ELF-1 (cell line): ENCODE results near the gene SEL1L.
"Not testable (repeated sequence)": the region's sequence is repeated elsewhere in the genome, so short reads cannot be mapped to it uniquely, and the experiment has no call there.

Experiments
- DNase-seq: peaks from one replicate; pipeline ENCODE4 v3.0.0-alpha.2; 2016; ENCODE audit warnings: low read depth, low spot score

Gene SEL1L

DNA sequence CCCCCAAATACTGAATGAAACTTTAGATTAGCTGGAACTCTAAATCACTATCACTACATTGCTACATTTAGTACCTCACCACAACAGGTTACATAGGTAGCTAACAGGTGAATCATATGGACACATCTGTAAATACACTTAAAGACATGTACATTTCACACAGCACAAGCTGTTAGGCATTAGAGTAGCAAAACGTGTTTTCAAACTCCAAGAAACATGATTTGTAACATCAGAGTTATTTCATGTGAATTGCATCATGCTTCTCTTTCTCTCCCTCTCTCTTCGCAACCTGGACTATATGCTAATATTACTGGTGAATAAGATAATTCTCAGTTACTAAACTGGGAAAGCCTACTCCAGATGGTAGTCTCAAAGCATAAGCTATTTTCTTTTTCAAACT, 4.3 kb downstream of the SEL1L start:
- no peak for DNase-seq

DNA sequence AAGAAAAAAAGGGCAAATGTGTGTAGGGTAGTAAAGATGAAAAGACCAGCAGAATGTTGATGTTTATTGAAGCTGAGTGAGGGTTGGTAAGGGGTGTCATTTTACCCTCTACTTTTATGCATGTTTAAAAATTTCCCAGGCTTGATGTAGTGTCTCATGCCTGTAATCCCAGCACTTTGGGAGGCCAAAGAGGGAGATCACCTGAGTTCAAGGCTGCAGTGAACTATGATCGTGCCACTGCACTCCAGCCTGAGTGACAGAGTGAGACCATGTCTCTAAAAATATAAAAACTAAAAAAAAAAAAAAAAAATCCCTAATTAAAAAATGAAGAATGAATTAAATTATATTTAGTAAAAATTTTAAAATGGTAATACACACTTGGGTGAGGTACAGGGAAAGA, 8.5 kb downstream of the SEL1L start:
- no peak for DNase-seq

DNA sequence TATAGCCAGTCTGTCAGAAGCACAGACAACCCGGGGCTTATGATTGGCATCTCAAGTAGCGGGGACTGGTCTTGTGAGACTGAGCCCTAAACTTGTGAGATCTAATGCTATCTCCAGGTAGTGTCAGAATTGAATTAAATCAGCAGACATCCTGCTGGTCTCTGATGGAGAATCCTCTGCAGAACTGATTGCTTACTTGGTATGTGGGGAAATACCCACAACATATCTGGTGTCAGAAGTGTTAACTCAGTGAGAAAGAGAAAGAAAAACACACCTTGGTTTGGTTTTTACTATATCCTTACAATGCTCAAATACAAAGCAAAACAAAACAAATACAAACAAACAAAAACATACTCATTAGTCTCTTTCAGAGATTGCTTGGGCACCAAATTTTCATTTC, 10.0 kb downstream of the SEL1L start:
- DNase-seq = no peak

DNA sequence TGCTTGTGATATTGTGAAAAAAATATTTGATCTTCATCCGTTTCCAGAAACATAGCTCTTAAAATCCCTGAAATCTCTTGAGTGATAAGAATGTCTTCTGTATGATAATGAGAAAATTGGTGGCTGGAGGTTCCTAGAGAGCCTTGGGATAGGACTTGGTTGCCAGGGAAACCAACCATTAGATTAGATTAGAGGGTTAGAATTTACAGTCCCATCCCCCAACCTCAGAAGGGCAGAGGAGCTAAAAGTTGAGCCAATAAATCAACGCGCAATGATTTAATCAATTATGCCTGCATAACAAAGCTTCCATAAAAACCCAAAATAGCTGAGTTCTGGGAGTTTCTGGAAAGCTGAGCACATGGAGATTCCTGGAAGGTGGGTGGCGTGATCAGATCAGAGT, 10.6 kb downstream of the SEL1L start:
- no peak for DNase-seq

DNA sequence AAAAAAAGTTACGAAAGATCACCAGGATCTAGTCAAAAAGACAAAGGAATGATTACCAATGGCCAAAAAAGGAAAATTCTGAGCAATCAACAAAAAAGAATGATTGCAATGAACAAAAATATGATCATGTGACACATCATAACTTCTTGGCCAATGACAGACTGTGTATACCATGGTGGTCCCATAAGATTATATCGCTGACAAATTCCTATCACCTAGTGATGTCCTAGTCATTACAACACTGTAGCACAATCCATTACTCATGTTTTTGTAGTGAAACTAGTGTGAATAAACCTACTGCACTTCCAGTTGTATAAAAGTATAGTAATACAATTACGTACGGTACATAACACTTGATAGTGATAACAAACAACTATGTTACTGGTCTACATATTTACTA, 12.3 kb downstream of the SEL1L start:
- DNase-seq = no peak

DNA sequence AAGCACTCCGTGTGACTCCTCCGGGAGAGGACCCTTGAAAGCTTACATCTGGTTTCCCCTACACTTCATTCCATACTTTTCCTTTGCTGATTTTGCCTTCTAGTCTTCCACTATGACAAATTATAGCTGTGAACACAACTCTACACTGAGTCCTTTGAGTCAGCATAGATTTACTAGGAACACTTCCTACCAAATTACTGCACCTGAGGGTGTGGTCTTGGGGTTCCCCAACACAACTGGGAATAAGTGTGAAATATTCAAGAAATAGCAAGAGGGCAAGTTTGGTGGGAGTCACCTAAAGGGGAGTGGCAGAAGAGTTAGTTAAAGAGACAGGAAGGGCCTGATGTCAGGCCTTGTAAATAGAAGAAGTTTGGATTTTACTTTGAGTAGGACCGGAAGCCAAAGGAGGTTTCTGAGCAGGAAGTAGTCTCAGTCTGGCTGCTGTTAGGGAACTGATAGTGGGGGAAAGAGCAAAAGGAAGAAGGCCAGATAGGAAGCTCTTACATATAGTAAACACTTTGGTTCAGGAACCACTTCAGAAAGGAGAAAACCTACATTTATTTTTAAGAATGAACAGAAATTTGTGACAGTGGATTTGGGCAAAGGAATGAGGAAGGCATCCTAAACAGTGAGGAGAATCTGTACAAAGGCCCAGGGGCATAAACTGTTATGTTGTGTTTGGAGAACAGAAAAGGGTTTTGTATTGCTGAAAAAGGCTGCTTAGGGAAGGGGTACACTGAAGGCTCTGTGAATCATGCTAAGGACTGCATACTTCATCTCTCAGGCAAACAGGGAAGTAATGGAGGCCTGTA, 14.2 kb downstream of the SEL1L start:
- DNase-seq = no peak

DNA sequence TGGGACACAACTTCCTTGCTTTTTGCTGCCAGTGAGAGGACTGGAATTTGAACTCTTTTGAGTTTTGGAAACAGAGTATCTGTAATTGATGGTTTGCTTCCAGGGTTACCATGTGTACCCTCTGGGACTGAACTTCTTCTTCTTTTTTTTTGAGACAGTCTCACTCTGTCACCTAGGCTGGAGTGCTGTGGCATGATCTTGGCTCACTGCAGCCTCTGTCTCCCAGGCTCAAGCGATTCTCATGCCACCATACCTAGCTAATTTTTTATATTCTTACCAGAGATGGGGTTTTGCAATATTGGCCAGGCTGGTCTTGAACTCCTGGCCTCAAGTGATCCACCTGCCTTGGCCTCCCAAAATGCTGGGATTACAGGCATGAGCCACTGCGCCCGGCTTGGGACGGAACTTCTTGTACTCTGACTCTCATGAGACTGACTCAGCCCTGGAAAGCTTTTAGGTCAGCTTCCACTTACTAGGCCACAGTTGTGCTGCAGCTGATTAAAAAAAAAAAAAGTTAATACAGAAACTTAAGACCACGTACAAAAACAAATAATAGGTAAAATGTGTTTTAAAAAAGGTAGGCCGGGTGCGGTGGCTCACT, 15.8 kb downstream of the SEL1L start:
- DNase-seq = no peak

DNA sequence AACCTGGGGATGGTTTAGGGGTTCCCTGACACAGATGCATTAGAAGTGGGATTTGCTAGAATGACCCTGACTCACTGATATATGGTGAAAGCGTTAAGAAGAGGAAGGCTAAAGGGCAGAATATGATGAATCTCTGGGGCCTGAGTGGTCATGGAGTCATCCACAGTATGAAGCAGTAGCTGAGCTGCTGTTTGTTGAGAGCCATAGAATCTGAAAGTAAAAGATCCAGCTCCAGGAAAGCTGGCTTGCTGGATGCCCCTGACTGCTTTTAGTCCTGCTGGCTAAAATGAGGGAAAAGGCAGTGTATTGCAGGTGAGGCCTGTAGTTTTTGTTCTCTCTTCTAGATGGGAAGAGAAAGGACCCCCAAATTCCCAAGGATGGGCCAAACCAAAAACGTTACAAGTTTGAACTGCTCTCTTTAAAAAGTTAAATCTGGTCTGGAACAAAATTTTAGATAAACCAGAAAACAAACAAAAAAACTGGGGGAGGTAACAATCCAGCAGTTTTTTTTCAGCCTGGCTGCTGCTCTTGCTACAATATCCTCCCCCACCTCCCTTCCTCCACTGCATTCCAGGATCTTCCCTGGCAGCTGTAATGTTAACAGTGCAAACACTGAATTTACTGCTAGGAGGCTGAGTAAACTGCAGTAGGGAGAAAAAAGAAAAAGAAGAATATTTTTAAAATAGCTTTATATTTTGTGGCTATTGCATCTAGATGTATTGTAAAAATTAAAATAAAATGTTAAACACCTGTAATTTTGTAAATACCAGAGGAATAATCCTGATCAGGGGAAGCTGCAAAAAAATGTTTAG, 16.5 kb downstream of the SEL1L start:
- DNase-seq = peak; percentile 20

DNA sequence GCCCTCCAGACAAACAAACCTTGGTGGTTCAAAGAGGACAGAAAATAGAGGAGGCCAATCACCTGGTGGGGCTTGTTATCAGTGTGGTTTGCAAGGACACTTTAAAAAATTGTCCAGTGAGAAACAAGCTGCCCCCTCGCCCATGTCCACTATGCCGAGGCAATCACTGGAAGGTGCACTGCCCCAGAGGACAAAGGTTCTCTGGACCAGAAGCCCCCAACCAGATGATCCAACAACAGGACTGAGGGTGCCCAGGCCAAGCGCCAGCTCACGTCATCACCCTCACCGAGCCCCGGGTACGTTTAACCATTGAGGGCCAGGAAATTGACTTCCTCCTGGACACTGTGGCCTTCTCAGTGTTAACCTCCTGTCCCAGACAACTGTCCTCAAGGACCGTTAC, 17.7 kb downstream of the SEL1L start:
- not testable (repeated sequence) for DNase-seq

DNA sequence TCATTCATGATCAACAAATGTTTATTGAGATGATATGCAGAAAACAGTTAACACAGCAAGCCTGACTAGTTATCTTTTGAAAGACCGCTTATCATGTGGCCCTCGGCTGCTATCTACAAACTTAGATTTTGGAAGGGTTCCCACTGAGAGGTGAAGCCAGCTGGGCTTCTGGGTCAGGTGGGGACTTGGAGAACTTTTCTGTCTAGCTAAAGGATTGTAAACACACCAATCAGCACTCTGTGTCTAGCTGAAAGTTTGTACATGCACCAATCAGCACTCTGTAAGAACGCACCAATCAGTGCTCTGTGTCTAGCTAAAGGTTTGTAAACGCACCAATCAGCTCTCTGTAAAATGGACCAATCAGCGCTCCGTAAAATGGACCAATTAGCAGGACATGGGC, 20.8 kb downstream of the SEL1L start:
- DNase-seq = not testable (repeated sequence)

DNA sequence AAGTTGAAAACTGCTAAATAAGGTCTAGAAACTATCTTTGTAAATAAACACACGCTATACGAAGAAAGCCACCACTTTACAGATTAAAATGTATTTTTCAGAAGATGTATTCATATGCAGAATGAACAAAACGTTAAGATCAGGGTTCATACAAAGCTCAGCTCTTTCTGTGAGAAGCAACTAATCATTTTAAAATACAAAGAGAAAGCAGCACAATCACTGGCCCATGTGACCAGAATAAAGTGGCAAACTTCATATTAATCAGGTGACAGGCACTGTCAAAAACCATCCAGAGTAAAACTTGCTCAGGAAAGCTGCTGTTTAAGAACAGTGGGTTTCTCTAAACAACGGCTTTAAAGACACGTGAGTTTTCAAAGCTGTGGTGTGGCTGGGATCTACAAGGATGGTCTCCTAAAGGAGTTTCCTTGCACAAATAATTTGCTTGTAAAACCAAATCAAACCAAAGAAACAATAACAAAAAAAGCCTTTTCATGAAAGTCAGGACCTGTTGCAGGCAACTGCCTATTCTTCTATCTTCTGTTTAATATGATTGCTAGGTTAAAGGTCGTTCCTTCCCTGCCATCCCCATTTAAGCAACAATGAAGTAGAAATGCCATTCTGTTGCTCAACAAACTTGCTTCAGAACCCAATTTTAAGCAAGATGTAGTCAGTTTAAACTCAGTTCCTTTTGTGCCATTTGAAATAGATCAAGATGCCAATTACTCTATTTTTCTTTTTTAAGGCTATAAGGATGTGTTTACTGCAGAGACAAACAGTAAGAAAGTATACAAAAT, 22.3 kb downstream of the SEL1L start:
- DNase-seq = no peak

DNA sequence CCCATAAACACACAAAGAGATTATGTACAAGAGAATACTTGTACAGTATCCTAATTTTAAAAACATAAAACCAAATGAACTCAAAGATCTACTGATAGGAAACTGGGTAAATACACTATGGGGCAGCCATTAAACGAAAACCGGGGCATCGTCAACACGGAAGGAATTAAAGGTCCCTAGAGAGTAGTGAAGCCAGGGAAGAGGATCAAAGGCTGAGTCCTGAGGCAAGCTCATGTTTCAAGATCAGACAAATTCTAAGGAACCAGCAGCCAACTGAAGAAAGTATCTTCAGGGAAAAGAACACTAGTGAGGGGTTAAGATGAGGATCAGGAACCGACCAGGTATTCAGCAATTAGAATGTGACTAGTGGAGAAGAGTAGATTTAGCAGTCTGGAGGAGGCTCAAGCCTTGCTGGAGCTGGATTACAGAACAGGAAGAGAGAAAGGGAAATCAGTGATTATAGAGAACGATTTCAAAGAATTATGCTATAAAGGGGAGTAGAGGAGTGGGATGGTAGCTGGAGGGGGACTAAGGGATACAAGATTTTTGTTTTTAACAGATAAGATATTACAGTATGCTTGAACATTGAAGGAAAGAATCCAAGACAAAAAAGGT, 23.7 kb downstream of the SEL1L start:
- peak; percentile 20 for DNase-seq

DNA sequence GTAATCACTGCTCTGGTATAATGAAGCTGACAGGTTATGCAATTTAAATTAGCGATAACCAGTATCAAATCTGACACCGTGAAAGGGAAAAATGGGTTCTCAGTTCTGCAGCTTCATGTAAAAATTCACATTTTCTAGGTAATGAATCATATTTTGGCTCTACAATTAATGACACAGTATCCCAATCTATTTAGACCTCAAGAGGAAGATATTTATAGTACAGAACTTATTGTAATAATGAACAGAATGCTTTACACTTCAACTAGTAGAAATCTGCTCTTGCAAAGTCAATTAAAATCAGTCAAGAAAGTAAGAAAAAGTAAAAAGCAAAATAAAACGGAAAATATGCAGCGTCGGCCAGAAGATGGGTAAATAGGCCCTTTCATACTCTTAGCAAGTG, 24.3 kb downstream of the SEL1L start:
- DNase-seq = no peak

DNA sequence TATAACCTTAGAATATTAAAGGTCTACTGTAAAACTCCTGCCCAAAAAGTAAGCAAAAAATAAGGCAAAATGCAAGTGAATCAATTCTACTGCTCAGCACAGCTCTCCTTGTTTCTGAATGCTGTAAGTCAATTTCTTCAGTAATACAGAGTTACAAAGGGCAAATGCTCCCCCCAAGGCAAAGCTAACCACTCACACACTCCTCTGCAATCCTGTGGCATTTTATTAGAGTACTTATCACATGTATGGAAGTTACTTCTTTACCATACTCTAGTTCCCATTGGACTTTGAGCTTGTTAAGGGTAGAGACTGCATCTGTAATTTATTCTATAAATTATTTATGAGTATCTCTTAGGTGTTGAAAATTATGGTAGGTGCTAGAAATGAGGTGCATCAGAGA, 27.2 kb downstream of the SEL1L start:
- DNase-seq = no peak

DNA sequence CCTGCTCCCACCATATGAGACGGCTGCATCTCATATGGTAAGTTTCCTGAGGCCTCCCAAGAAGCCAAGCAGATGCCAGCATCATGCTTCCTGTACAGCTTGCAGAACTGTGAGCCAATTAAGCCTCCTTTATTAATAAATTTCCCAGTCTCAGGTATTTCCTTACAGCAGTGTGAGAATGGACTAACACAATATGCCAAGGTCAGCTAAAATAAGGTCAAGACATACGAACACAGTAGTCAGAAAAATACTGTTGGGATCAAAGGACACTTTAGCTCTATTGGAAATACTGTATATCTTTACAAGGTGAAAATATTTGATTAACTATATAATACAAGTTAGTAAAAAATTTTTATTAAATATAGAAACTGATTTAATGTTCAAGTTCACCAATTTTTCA, 28.8 kb downstream of the SEL1L start:
- no peak for DNase-seq

DNA sequence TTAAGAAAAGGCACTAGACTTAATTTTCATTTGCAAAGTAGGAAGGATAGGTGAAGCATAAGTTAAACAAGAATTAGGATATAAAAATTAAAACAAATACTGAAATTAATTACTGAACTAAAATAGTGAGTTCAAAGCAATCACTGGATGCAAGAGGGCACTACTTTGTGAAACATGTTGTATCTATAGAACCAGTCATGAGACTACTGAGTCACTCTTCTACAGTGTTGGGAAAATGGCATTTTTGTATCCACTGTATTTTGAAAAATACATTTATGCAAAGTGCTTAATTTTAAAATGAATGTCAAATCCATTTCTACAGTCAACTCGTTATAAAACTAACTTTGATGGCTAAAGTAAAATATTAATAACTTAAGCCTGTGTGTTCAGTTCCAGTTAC, 47.9 kb downstream of the SEL1L start:
- no peak for DNase-seq

DNA sequence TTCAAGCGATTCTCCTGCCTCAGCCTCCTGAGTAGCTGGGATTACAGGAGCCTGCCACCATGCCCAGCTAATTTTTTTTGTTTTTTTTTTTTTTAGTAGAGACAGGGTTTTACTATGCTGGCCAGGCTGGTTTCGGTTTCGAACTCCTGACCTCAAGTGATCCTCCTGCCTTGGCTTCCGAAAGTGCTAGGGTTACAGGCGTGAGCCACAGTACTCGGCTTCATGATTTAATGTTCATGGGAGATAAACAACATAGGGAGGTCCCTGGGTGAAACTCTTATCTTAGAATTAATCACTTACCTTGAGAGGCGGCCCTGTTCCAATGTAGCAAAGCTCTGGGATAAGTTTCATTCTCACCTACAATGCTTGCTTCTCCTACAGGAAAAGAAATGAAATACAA, 48.3 kb downstream of the SEL1L start:
- DNase-seq = no peak

DNA sequence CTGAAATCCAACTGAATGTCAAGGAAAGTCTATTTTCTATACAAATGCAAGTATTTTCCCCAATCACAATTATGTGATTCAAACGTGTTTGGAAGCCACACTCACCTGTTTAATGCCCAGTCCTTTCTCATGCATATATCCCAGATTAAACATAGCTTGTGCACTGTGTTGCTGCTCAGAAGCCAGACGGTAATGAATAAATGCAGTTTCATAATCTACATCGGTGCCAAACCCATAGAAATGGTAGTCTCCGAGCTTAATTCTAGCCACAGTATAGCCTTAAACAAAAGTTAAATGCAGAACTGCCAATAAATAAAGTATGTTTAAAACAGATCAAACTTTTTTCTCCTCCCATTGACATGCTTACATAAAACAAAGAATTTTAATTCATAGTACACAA, 49.5 kb downstream of the SEL1L start:
- no peak for DNase-seq

DNA sequence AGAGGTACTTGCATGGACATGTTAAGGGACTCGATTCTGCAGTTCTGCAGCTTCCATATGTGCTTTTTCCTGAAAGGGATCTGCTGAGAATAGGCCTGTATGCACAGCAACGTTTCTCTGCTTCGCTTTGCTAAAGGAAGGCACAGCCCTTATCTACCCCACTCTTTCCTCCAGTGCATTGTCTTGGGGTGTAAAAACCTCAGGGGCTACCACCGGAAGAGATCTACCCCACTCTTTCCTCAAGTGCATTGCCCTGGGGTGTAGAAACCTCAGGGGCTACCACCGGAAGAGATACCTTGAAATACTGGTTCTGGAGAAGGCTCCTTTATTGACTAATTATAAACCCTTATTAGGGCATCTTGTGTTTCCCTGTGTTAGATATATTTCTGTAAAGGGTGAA, 52.9 kb downstream of the SEL1L start:
- DNase-seq = no peak

DNA sequence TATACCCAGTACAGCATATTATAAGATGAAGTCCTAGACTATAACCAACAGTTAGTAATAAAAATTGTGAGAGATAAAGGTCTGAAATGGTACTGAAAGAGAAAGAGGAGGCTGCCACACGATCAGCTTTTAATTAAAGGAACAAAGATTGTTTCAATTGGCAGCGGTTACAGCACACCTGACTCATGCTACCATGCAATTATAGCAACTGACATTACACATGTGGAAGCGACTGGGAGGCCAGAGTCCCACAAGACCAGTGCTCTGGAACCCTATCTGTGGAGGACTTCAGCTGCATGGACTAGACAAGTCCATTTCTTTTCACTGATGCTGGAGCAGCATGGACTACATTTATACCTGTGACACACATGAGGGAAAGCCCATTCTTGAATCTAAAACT, 55.2 kb downstream of the SEL1L start:
- DNase-seq = no peak

DNA sequence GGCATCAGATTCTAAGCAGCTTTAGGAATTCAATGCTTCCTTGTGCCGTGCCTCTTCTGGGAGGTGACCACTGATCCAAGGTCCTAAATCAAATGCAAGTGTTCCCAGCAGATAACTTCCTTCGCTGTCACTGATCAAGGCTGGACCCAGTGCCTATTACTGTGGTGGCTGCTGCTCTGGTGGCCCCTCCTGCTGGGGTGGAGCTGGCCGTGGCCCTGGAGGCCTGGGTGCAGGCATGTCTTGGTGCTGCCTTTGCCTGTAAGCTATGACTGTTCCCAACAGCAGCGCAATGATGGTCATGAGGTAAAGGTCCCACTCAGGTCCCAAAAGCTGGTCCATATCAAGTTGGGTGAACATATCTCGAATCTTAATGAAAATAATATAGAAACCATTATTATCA, 56.8 kb downstream of the SEL1L start:
- no peak for DNase-seq
